CD4-positive, alpha-beta T cell treated with Interleukin-1 beta for 1 hour (primary cell): ENCODE results near the gene DAB2IP.

Experiments
- DNase-seq, 2 donors: peaks; one replicate each; pipeline ENCODE4 v3.0.0-alpha.2; 2020 to 2022

The DAB2IP gene

GRCh38 chr9:121821326-121821725 is 169.9 kb downstream of the DAB2IP start:
- no peak for DNase-seq

- no peak for DNase-seq
These were observed 171.0 kb downstream of the DAB2IP start for GRCh38 chr9:121822093-121823085.

GRCh38 chr9:121823451-121824169 is 172.2 kb downstream of the DAB2IP start:
- no peak for DNase-seq

- DNase-seq = no peak
These were observed 173.2 kb downstream of the DAB2IP start for GRCh38 chr9:121824651-121825030.

DNA sequence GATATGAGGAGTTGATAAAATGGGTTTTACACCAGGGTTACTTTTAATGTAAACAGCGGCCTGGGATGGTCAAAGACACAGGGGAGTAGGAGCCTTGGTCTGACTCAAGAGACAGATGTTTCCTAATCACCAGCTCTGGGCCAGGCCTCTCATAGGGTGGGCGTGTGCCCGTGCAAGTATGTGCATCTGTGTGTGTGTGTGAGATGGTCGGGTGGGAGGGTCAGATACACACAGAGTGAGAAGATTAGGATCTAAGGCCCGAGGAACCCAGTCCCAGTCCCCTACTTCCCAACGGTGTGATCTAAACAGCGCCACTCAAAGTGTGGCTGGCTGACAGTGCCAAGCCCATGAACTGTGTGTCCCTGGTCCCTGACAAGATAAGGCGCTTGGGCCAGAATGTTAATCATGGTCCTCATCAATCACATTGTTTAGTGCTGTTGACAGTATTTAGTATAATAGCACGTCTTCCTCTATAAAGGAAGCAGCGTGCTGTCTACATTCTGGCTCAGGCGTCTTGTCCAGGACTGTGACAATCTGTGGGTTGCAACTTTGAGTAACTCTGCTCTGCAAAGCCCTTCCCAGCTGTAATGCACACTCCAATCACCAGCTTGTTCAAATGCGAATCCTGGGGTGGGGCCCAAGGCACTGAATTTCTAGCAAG is 173.7 kb downstream of the DAB2IP start:
- DNase-seq = no peak

DNA sequence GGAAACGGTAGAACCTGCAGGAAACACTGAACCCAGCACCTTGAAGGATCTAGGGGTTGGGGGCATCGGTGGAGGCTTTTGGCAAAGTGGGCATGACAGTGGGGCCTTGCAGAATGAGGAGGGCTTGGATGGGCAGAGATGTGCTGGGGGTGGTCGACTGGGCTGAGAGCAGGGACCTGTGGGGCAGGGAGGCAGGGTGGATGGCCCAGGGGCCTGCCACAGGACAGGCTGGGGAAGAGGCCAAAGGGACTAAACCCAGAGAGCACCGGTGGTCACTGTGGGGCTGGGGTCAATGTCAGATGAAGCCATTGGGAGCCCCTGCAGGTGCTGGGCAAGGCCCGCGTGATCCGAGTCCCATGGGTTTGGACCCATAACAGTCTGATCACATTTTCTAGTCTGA is 175.3 kb downstream of the DAB2IP start:
- DNase-seq = no peak

GRCh38 chr9:121827251-121827967 is 176.0 kb downstream of the DAB2IP start:
- no peak for DNase-seq

- no peak for DNase-seq
These were observed 179.2 kb downstream of the DAB2IP start for GRCh38 chr9:121830441-121831140.

- no peak for DNase-seq
These were observed 180.4 kb downstream of the DAB2IP start for GRCh38 chr9:121831869-121832268.

- DNase-seq = no peak
These were observed 181.6 kb downstream of the DAB2IP start for GRCh38 chr9:121833061-121833460.
